NOMO-1 (cell line): Measurements from ENCODE around the gene RABL6.
"Not testable (repeated sequence)": the region's sequence is repeated elsewhere in the genome, so short reads cannot be mapped to it uniquely, and the experiment has no call there.

ENCODE experiments used
- DNase-seq, 2 experiments: peaks; one replicate each; lab custom pipeline; 2025; ENCODE audit not compliant: unreplicated experiment in 2 of 2; lab: John Stamatoyannopoulos, UW

The RABL6 gene

GRCh38 chr9:136807281-136808074 lies at the start of gene RABL6:
Gene RABL6 (plus strand): TSS chr9:136807948. CDS start chr9:136808197, 249 bp downstream.
- peak; percentile 90 to 93 for DNase-seq

GRCh38 chr9:136759001-136759400 lies 48.7 kb upstream of the RABL6 start:
- DNase-seq: no peak

GRCh38 chr9:136759436-136760325 lies 48.1 kb upstream of the RABL6 start:
- no peak for DNase-seq

GRCh38 chr9:136760424-136760823 lies 47.3 kb upstream of the RABL6 start:
- no peak for DNase-seq

GRCh38 chr9:136760834-136761544 lies 46.8 kb upstream of the RABL6 start:
- peak; percentile 63 to 75 for DNase-seq

- no peak for DNase-seq
Observed at GRCh38 chr9:136761545-136761981, 46.2 kb upstream of the RABL6 start.

- DNase-seq: no peak
Observed at GRCh38 chr9:136762221-136762691, 45.5 kb upstream of the RABL6 start.

- peak in 1 of 2 experiments; percentile 38 for DNase-seq
Observed at GRCh38 chr9:136762915-136763648, 44.7 kb upstream of the RABL6 start.

- no peak for DNase-seq
Observed at GRCh38 chr9:136763649-136764035, 44.1 kb upstream of the RABL6 start.

GRCh38 chr9:136764301-136764891 lies 43.4 kb upstream of the RABL6 start, which contains the start of gene LCN15:
Gene LCN15 (minus strand): TSS chr9:136764518. CDS start chr9:136764488, 30 bp downstream.
- no peak for DNase-seq

- DNase-seq: no peak
Observed at GRCh38 chr9:136765041-136765440, 42.7 kb upstream of the RABL6 start.

- DNase-seq: not testable (repeated sequence)
Observed at GRCh38 chr9:136765745-136766409, 41.9 kb upstream of the RABL6 start.

GRCh38 chr9:136766410-136767120 lies 41.2 kb upstream of the RABL6 start:
- not testable (repeated sequence) for DNase-seq

GRCh38 chr9:136769710-136770191 lies 38.0 kb upstream of the RABL6 start:
- DNase-seq: no peak

GRCh38 chr9:136771907-136772415 lies 35.8 kb upstream of the RABL6 start:
- no peak for DNase-seq

GRCh38 chr9:136773386-136774044 lies 34.2 kb upstream of the RABL6 start:
- DNase-seq: peak; percentile 32 to 34

GRCh38 chr9:136774416-136775045 lies 33.2 kb upstream of the RABL6 start:
- no peak for DNase-seq
